HepG2 (cell line): ENCODE results near the gene CMIP. TPM values are rescaled to one million over a fixed set of nuclear protein-coding genes. Genes with fewer than 3 reads are reported as not detected.

ENCODE experiments used
- ARID3A ChIP-seq: IDR thresholded peaks from 2 replicates; pipeline ENCODE4 v1.6.1; 2012; ENCODE audit warnings: low read depth, low read length, improper control_type of control experiment
- BCL6 ChIP-seq: IDR thresholded peaks from 2 replicates; pipeline ENCODE4 v1.6.1; 2016; ENCODE audit warnings: missing genetic modification reagents, missing compliant biosample characterization
- DDIT3 ChIP-seq: sonication (generic); formaldehyde crosslinking; IDR thresholded peaks from 2 replicates; pipeline ENCODE4 v1.4.0; 2020; ENCODE audit warnings: mild to moderate bottlenecking, missing genetic modification reagents
- IRF9 ChIP-seq: sonication (generic); formaldehyde crosslinking; IDR thresholded peaks from 2 replicates; pipeline ENCODE4 v1.8.0; 2022; ENCODE audit warnings: missing genetic modification reagents, mild to moderate bottlenecking, borderline replicate concordance
- KLF6 ChIP-seq: IDR thresholded peaks from 2 replicates; pipeline ENCODE4 v1.8.0; 2016; ENCODE audit warnings: missing biosample characterization, missing genetic modification reagents
- KMT2A ChIP-seq: sonication (generic); formaldehyde crosslinking; IDR thresholded peaks from 2 replicates; pipeline ENCODE4 v1.4.0; 2020; ENCODE audit warnings: missing genetic modification reagents
- MAFF ChIP-seq: IDR thresholded peaks from 2 replicates; pipeline ENCODE4 v1.6.1; 2011; ENCODE audit warnings: low read depth, low read length, improper control_type of control experiment
- MBNL3 ChIP-seq: fragments of 250-450 bp; sonication (Bioruptor Pico); conservative IDR thresholded peaks from 2 replicates; pipeline ENCODE4 v1.8.0; 2022; ENCODE audit warnings: mild to moderate bottlenecking, inconsistent platforms
- MZF1 ChIP-seq: sonication (generic); formaldehyde crosslinking; IDR thresholded peaks from 2 replicates; pipeline ENCODE4 v1.8.1; 2023; ENCODE audit warnings: mild to moderate bottlenecking, missing genetic modification reagents, borderline replicate concordance
- NCOR1 ChIP-seq: fragments of 200-600 bp; sonication (generic); IDR thresholded peaks from 2 replicates; pipeline ENCODE4 v1.7.0; 2017; ENCODE audit warnings: antibody characterized with exemption, low read length, borderline replicate concordance
- PRDM10 ChIP-seq: sonication (generic); formaldehyde crosslinking; IDR thresholded peaks from 2 replicates; pipeline ENCODE4 v1.4.0; 2020; ENCODE audit warnings: low read depth, missing genetic modification reagents
- SMYD3 ChIP-seq: sonication (generic); formaldehyde crosslinking; IDR thresholded peaks from 2 replicates; pipeline ENCODE4 v1.8.1; 2023; ENCODE audit warnings: mild to moderate bottlenecking, missing genetic modification reagents
- SSRP1 ChIP-seq: IDR thresholded peaks from 2 replicates; pipeline ENCODE4 v1.6.1; 2016; ENCODE audit warnings: control low read depth
- TAF1 ChIP-seq: sonication (generic); formaldehyde crosslinking; IDR thresholded peaks from 2 replicates; pipeline ENCODE4 v1.4.0; 2020; ENCODE audit warnings: missing genetic modification reagents
- TRIM24 ChIP-seq: sonication (generic); formaldehyde crosslinking; IDR thresholded peaks from 2 replicates; pipeline ENCODE4 v1.8.0; 2022; ENCODE audit warnings: mild to moderate bottlenecking, missing genetic modification reagents
- ZBTB14 ChIP-seq: sonication (generic); formaldehyde crosslinking; IDR thresholded peaks from 2 replicates; pipeline ENCODE4 v1.4.0; 2020; ENCODE audit warnings: missing genetic modification reagents
- ZMYM3 ChIP-seq: sonication (generic); formaldehyde crosslinking; IDR thresholded peaks from 2 replicates; pipeline ENCODE4 v1.5.1; 2020; ENCODE audit warnings: mild to moderate bottlenecking, missing genetic modification reagents
- ZNF275 ChIP-seq: sonication (generic); formaldehyde crosslinking; IDR thresholded peaks from 2 replicates; pipeline ENCODE4 v1.8.0; 2022; ENCODE audit warnings: missing genetic modification reagents, mild to moderate bottlenecking, inconsistent platforms, borderline replicate concordance
- ZNF282 ChIP-seq: fragments of 450-650 bp; IDR thresholded peaks from 2 replicates; pipeline ENCODE4 v1.6.1; 2018; ENCODE audit not compliant: partially characterized antibody
- ZNF678 ChIP-seq: sonication (generic); formaldehyde crosslinking; IDR thresholded peaks from 2 replicates; pipeline ENCODE4 v1.4.0; 2020; ENCODE audit warnings: mild to moderate bottlenecking, missing genetic modification reagents
- ZNF83 ChIP-seq: sonication (generic); formaldehyde crosslinking; IDR thresholded peaks from 2 replicates; pipeline ENCODE4 v1.4.0; 2020; ENCODE audit warnings: missing genetic modification reagents, mild to moderate bottlenecking, borderline replicate concordance
- polyA plus RNA-seq, 8 experiments: library from polyadenylated mRNA; depleted of rRNA in 3 of 8; stranded (reverse) in 7 of 8; unstranded in 1 of 8; fragments of >200 nt; fragmentation: Illumina TruSeq in 4 of 8; extraction: Trizol in 4 of 8; gene quantifications; 2 replicates each; pipeline versions ENCODE4 v1.2.1 to v1.2.3, GENCODE V29; 2011 to 2016; ENCODE audit warnings: low read depth in 4 of 8, missing spikeins in 1 of 8, mixed read lengths in 1 of 8; ENCODE audit not compliant: insufficient read depth in 1 of 8
- total RNA-seq, 5 experiments: library from RNA; depleted of rRNA; stranded (reverse); fragments of >200 nt; fragmentation: Illumina TruSeq; extraction: Trizol; gene quantifications; 2 replicates each; pipeline ENCODE4 v1.2.3, GENCODE V29; 2016; ENCODE audit warnings: low read depth in 1 of 5

CMIP gene
- total and polyA plus RNA-seq, 2 of the 13 experiments (the other 11 are each of a cell fraction or from before 2014, with no cell fraction given): 10.9 to 18.1 TPM

- TF ChIP-seq NCOR1 (peak; percentile 98), MAFF (peak; percentile 85), IRF9 (no peak), BCL6 (CRISPR knock-in tag) (peak; percentile 78), MBNL3 (CRISPR knock-in tag) (no peak), MZF1 (CRISPR knock-in tag) (no peak; the same call in 1 of the 2 replicates), KLF6 (CRISPR knock-in tag) (peak; percentile 81; the same call in 1 of the 2 replicates), TAF1 (peak; percentile 66; the same call in 1 of the 2 replicates), KMT2A (CRISPR knock-in tag) (peak; percentile 64; the same call in 1 of the 2 replicates), SMYD3 (no peak), ZNF83 (CRISPR knock-in tag) (no peak), ZNF282 (no peak), ZNF678 (CRISPR knock-in tag) (no peak), DDIT3 (CRISPR knock-in tag) (no peak), PRDM10 (no peak), ZNF275 (CRISPR knock-in tag) (no peak; the same call in 1 of the 2 replicates), ZBTB14 (CRISPR knock-in tag) (no peak), SSRP1 (CRISPR knock-in tag) (no peak), TRIM24 (CRISPR knock-in tag) (0 out of 2 replicates have a peak, but pooled peaks have one; percentile 31), ZMYM3 (peak; percentile 80), ARID3A (peak; percentile 83)
These were observed 104.4 kb downstream of the CMIP start (continued) for GRCh38 chr16:81548876-81549546.
